Upper lobe of right lung (tissue), 1 donor: ENCODE results near the gene SLCO2B1. TPM values are rescaled to one million over a fixed set of nuclear protein-coding genes. Genes with fewer than 3 reads are reported as not detected.

ENCODE experiments used
- ATAC-seq: fragments of 200-7000 bp; cut with Tn5 transposase; one replicate; pipeline ENCODE4 v1.9.1; 2020; ENCODE audit warnings: mild to moderate bottlenecking, moderate library complexity
- DNase-seq: peaks from one replicate; pipeline ENCODE4 v3.0.0-alpha.2; 2020
- H3K27ac ChIP-seq: fragments of 200-600 bp; one replicate; pipeline ENCODE4 v1.8.0; 2022
- H3K27me3 ChIP-seq: fragments of 200-600 bp; one replicate; pipeline ENCODE4 v1.8.0; 2022; ENCODE audit warnings: mild to moderate bottlenecking
- H3K36me3 ChIP-seq: fragments of 200-600 bp; one replicate; pipeline ENCODE4 v1.8.0; 2022
- H3K4me1 ChIP-seq: fragments of 200-600 bp; one replicate; pipeline ENCODE4 v1.8.0; 2022
- H3K4me3 ChIP-seq: fragments of 200-600 bp; one replicate; pipeline ENCODE4 v1.8.0; 2022; ENCODE audit warnings: mild to moderate bottlenecking
- H3K9me3 ChIP-seq: fragments of 200-600 bp; one replicate; pipeline ENCODE4 v1.8.0; 2022
- intact Hi-C: fragments of 100-400 bp; cut with DNase I; formaldehyde crosslinking; loops from one replicate; pipeline ENCODE4 v1.11.0; 2022
- total RNA-seq: library from RNA; stranded (reverse); fragmentation: NEBNext Ultra II Directional; extraction: Animal tissue kit (Norgen Biotek cat#: 25700); gene quantifications from one replicate; pipeline ENCODE4 v1.2.1, GENCODE V29; 2021
- TF ChIP-seq, protein P1 (sequence below): fragments of 200-600 bp; IDR thresholded peaks from one replicate; pipeline ENCODE4 v1.8.0; 2022; ENCODE audit warnings: antibody characterized with exemption
- donor health status: DM: no; HTN: yes; CAD: no; lungs with severe emphysema.

The SLCO2B1 gene
- total RNA-seq, 1 donor from 2014 or later = 204 TPM

DNA sequence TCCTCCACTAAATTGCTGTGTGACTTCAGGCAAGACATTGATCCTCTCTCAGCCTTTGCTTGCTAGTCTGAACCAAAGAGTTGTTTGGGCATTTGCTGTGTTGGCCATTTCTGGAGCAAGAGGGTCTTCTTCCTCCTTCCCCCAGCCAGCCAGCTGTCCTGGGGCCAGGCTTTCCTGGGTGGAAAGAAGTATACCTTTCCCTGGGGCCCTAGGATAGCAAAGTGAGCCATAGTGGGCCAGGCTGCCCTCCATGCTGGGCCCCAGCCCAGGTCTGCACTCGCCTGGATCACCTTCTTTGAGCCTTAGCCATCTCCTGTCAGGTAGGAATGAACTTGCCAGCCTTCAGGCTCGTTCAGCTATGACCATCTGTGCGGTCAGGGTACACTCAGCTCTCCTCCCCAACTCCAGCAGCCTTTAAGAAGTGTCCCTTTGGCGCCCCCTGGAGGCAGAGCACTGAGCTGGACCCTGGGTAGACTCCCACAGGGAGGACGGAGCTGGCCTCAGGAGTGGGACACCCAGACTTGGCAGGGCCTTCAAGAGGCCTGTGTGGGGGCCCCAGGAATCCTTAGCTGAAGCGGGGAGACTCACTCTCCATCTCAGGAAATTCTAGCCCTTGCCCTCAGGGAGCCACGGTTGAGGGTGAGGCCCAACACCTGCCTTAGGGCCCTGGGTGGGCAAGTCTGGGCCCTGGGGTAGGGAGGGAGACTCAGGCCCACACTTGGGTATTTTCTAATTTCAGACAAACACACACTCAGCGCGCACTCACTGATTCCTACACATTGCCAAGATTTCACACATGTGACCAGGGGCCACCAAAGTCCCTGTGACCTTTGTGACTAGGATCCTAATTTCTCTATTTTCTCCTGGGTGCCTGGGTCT, 54.0 kb downstream of the SLCO2B1 start:
- Histone ChIP-seq H3K36me3 (no peaks in the 10 kb centered on the region), H3K9me3 (no peaks in the 10 kb centered on the region), H3K27ac (no peak overlapping the region), H3K4me1 (no peaks in the 10 kb centered on the region), H3K4me3 (no peak overlapping the region), H3K27me3 (no peaks in the 10 kb centered on the region)
- TF ChIP-seq, protein P1, sequence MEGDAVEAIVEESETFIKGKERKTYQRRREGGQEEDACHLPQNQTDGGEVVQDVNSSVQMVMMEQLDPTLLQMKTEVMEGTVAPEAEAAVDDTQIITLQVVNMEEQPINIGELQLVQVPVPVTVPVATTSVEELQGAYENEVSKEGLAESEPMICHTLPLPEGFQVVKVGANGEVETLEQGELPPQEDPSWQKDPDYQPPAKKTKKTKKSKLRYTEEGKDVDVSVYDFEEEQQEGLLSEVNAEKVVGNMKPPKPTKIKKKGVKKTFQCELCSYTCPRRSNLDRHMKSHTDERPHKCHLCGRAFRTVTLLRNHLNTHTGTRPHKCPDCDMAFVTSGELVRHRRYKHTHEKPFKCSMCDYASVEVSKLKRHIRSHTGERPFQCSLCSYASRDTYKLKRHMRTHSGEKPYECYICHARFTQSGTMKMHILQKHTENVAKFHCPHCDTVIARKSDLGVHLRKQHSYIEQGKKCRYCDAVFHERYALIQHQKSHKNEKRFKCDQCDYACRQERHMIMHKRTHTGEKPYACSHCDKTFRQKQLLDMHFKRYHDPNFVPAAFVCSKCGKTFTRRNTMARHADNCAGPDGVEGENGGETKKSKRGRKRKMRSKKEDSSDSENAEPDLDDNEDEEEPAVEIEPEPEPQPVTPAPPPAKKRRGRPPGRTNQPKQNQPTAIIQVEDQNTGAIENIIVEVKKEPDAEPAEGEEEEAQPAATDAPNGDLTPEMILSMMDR = peak; percentile 88
- DNase-seq (peak; percentile 90), ATAC-seq (peak; percentile 88)
- intact Hi-C loops = loop anchor here (5.0 kb wide), 1 partner anchor 63 kb away; no protein-coding TSS in a partner anchor

DNA sequence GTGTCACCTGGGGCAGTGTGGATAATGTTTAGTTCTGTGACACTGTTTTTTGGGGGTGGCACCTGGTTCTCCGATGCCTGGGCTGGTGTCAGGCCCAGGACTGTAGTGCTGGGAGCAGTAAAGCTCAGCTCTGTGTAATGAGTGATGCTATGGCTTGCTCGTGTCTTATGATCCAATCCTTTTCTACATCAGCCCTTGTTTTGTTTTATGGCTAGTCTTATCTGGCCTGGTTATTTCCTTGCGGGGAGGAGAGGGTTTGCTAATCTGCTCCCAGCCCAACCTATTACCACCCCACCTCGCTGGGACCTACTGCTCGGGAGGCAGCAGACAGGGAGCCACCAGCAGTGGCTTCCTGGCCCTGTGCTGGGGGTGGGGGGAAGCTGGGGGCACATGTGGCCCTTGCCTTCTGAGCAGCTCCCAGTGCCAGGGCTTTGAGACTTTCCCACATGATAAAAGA, 54.7 kb downstream of the SLCO2B1 start:
- Histone ChIP-seq H3K36me3 (no peaks in the 10 kb centered on the region), H3K9me3 (no peaks in the 10 kb centered on the region), H3K4me3 (no peak overlapping the region), H3K4me1 (no peaks in the 10 kb centered on the region), H3K27ac (no peak overlapping the region), H3K27me3 (no peaks in the 10 kb centered on the region)
- TF ChIP-seq, protein P1 = no peak
- DNase-seq (peak; percentile 21), ATAC-seq (no peak)
- intact Hi-C loops = no loop called here

DNA sequence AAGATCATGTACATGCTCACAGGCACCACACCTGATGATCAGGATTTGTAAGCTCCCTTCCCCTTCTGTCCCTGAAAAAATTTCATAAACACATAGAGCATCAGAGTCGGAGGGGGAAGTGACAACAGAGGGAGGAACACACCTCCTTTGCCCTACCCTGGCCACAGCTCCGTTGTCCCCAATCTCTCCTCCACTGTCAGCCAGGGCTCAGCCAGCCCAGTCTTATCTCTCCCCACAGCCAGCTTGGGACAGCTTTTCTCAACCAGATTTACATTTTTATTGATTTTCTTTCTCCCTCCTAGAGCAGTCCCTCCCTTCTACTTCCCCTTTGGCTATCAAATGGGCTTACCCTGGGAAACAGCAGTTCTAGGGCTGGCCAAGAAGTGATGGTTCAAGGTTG, 57.5 kb downstream of the SLCO2B1 start:
- ATAC-seq (peak; percentile 24), DNase-seq (peak; percentile 56)
- no peaks in the 10 kb centered on the region for H3K36me3 ChIP-seq
- intact Hi-C loops = no loop called here
- no peaks in the 10 kb centered on the region for H3K27me3 ChIP-seq
- H3K9me3 ChIP-seq = no peaks in the 10 kb centered on the region
- H3K4me3 ChIP-seq = no peak overlapping the region
- H3K4me1 ChIP-seq = no peaks in the 10 kb centered on the region
- no peak overlapping the region for H3K27ac ChIP-seq
- TF ChIP-seq, protein P1 = no peak

DNA sequence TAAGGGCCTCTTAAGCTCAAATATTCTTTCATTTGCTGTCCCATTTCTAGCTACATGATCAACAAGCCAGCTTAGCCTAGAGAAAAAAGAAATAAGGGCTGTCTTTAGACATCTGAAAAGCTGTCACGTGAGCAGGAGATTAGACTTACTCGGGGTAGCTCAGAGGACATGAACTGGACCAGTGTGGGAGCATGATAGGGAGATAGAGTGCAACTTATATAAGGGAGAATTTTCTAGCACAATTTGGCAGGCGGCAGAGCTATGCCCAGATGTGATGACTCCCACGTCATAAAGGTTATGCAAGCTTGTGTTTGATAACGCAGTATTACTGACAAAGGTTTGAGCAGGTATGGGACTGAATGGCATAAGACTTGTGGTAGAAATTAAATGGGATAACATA, 61.5 kb downstream of the SLCO2B1 start:
- no peaks in the 10 kb centered on the region for H3K36me3 ChIP-seq
- H3K4me3 ChIP-seq = no peak overlapping the region
- TF ChIP-seq, protein P1 = no peak
- no peaks in the 10 kb centered on the region for H3K27me3 ChIP-seq
- H3K4me1 ChIP-seq = no peaks in the 10 kb centered on the region
- no peak overlapping the region for H3K27ac ChIP-seq
- DNase-seq (no peak), ATAC-seq (no peak)
- no peaks in the 10 kb centered on the region for H3K9me3 ChIP-seq
- intact Hi-C loops = no loop called here

DNA sequence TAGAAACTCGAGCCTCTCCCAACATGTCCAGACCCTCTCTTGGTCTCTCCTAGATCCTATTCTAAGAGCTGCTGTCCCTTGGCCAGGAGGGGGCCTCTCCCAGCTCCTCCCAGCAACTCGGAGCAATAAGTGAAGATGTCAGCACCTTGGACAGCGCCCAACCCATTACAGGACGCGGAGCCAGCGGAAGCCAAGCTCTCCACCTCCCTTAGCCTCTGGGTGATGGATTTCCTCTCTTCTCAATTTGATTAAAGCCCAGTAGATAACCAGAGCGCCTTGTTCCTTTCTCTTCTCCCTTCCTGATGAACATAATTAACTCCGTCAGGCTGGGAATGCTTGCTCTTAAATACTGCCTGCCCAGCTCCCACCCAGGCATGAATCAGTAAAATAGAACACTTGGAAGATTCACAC, 63.5 kb downstream of the SLCO2B1 start:
- DNase-seq (peak; percentile 80), ATAC-seq (peak; percentile 88)

More for the DNA sequence above, 63.5 kb downstream of the SLCO2B1 start:
- TF ChIP-seq, protein P1 = peak; percentile 26
- intact Hi-C loops = no loop called here
- H3K9me3 ChIP-seq = no peaks in the 10 kb centered on the region
- no peaks in the 10 kb centered on the region for H3K36me3 ChIP-seq
- no peak overlapping the region for H3K4me3 ChIP-seq
- H3K27me3 ChIP-seq = no peaks in the 10 kb centered on the region
- H3K27ac ChIP-seq = no peak overlapping the region
- no peaks in the 10 kb centered on the region for H3K4me1 ChIP-seq
